HepG2 (cell line): ENCODE data around the gene ANKRD13D.
"Not testable (repeated sequence)": the region's sequence is repeated elsewhere in the genome, so short reads cannot be mapped to it uniquely, and the experiment has no call there.

Source experiments
- KMT2A ChIP-seq: sonication (generic); formaldehyde crosslinking; IDR thresholded peaks from 2 replicates; pipeline ENCODE4 v1.4.0; 2020; ENCODE audit warnings: missing genetic modification reagents
- ZNF292 ChIP-seq: sonication (generic); formaldehyde crosslinking; IDR thresholded peaks from 2 replicates; pipeline ENCODE4 v1.8.1; 2022; ENCODE audit warnings: mild to moderate bottlenecking, low read depth, missing genetic modification reagents, borderline replicate concordance

GRCh38 chr11:67318876-67319275 lies 29.8 kb downstream of the ANKRD13D start:
- not testable (repeated sequence) for TF ChIP-seq KMT2A, ZNF292 (CRISPR knock-in tag)
